Neural progenitor cell (in vitro differentiated cells): ENCODE measurements around the gene RXRG. TPM values are rescaled to one million over a fixed set of nuclear protein-coding genes. Genes with fewer than 3 reads are reported as not detected.

ENCODE experiments used
- DNase-seq: peaks from one replicate; pipeline ENCODE4 v3.0.0-alpha.2; 2016; ENCODE audit warnings: low spot score
- H2AFZ ChIP-seq: fragments of 200-600 bp; sonication (generic); replicated peaks from 2 replicates; pipeline ENCODE4 v1.6.1; 2016; ENCODE audit warnings: antibody characterized with exemption
- H3F3A ChIP-seq: fragments of 200-600 bp; sonication (generic); 2 replicates; pipeline ENCODE4 v1.6.1; 2016; ENCODE audit warnings: antibody characterized with exemption, low read depth
- H3K27ac ChIP-seq: fragments of 200-600 bp; sonication (generic); 2 replicates; pipeline ENCODE4 v1.5.1; 2016; ENCODE audit warnings: mild to moderate bottlenecking
- H3K27me3 ChIP-seq: fragments of 200-600 bp; sonication (generic); 2 replicates; pipeline ENCODE4 v1.6.1; 2016; ENCODE audit warnings: mild to moderate bottlenecking, moderate library complexity
- H3K36me3 ChIP-seq: fragments of 200-600 bp; sonication (generic); 2 replicates; pipeline ENCODE4 v1.5.1; 2016
- H3K4me1 ChIP-seq: fragments of 200-600 bp; sonication (generic); 2 replicates; pipeline ENCODE4 v1.6.1; 2016; ENCODE audit warnings: mixed run types
- H3K4me2 ChIP-seq: fragments of 200-600 bp; sonication (generic); 2 replicates; pipeline ENCODE4 v1.6.1; 2016
- H3K4me3 ChIP-seq: fragments of 200-600 bp; sonication (generic); 2 replicates; pipeline ENCODE4 v1.5.1; 2016
- H3K79me2 ChIP-seq: fragments of 200-600 bp; sonication (generic); 2 replicates; pipeline ENCODE4 v1.6.1; 2016; ENCODE audit warnings: low read depth
- H3K9ac ChIP-seq: fragments of 200-600 bp; sonication (generic); 2 replicates; pipeline ENCODE4 v1.6.1; 2016
- H3K9me3 ChIP-seq: fragments of 200-600 bp; sonication (generic); 2 replicates; pipeline ENCODE4 v1.5.1; 2016; ENCODE audit warnings: low read depth
- H4K20me1 ChIP-seq: fragments of 200-600 bp; sonication (generic); 2 replicates; pipeline ENCODE4 v1.6.1; 2016; ENCODE audit warnings: low read depth
- H3K27ac Mint-ChIP-seq: 3 replicates; pipeline ENCODE4 v1.8.0; 2021; ENCODE audit warnings: mixed read lengths
- H3K27me3 Mint-ChIP-seq: 2 replicates; pipeline ENCODE4 v1.8.0; 2022; ENCODE audit warnings: low read depth, mild to moderate bottlenecking, inconsistent platforms, moderate library complexity, mixed read lengths; ENCODE audit not compliant: insufficient read depth
- H3K36me3 Mint-ChIP-seq: 3 replicates; pipeline ENCODE4 v1.8.0; 2021; ENCODE audit warnings: mixed read lengths
- H3K4me1 Mint-ChIP-seq: 3 replicates; pipeline ENCODE4 v1.8.0; 2021; ENCODE audit warnings: mixed read lengths
- H3K4me3 Mint-ChIP-seq: 3 replicates; pipeline ENCODE4 v1.8.0; 2021; ENCODE audit warnings: mild to moderate bottlenecking, moderate library complexity, mixed read lengths
- H3K9me3 Mint-ChIP-seq: 3 replicates; pipeline ENCODE4 v1.8.0; 2020; ENCODE audit warnings: mixed read lengths
- EZH2 ChIP-seq: fragments of 200-600 bp; sonication (generic); IDR thresholded peaks from 2 replicates; pipeline ENCODE4 v1.6.1; 2017; ENCODE audit warnings: antibody characterized with exemption, mild to moderate bottlenecking, moderate library complexity
- EZH2phosphoT487 ChIP-seq: fragments of 200-600 bp; sonication (generic); IDR thresholded peaks from 2 replicates; pipeline ENCODE4 v1.6.1; 2017; ENCODE audit warnings: antibody characterized with exemption
- total RNA-seq: library from RNA; depleted of rRNA; stranded (reverse); fragments of >200 nt; gene quantifications from 2 replicates; pipeline ENCODE4 v1.2.3, GENCODE V29; 2015; ENCODE audit warnings: low replicate concordance
- TF ChIP-seq, protein P1 (sequence below): fragments of 200-600 bp; sonication (generic); IDR thresholded peaks from 2 replicates; pipeline ENCODE4 v1.5.1; 2017; ENCODE audit warnings: antibody characterized with exemption, mild to moderate bottlenecking

RXRG gene
- total RNA-seq, 1 donor from 2014 or later = not detected

DNA sequence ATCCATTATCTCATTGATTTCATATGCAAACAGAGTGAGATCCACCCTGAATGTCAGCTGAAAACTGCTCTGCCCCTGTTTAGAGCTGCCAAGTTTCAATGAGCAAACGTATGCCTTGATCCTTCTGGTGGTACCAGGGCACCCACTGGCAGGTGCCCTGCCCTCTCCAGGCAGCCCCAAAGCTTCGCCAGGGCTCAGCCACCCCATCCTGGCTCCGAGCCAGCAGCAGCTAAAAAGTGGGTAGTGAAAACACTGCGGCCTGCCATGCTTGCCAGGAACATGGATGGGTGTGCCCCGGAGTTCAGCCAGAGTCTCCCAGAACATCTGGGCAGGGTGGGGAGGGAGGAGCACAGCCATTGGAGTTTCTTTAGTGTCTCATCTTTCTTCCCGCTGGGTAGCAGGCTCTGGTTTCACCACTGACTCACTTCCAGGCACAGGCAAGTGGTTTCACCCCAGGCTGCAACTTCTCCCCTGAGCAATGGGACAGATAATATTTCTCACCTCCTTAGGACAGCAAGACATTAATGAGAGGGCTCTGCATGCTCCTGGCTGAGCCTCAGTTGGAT lies 80.3 kb downstream of the RXRG start:
- Mint-ChIP-seq H3K9me3 (no peaks in the 10 kb centered on the region), H3K27me3 (peaks cover 15% of the 10 kb centered on the region), H3K4me1 (peaks cover 2% of the 10 kb centered on the region), H3K27ac (no peak overlapping the region), H3K4me3 (no peak overlapping the region), H3K36me3 (no peaks in the 10 kb centered on the region)
- Histone ChIP-seq H3K4me2 (no peak overlapping the region), H3F3A (no peaks in the 10 kb centered on the region), H3K27me3 (peaks cover 45% of the 10 kb centered on the region), H3K27ac (no peak overlapping the region), H2AFZ (no peak overlapping the region), H3K36me3 (no peaks in the 10 kb centered on the region), H4K20me1 (no peaks in the 10 kb centered on the region), H3K9ac (no peak overlapping the region), H3K9me3 (no peaks in the 10 kb centered on the region), H3K4me3 (no peak overlapping the region), H3K79me2 (no peaks in the 10 kb centered on the region), H3K4me1 (peaks cover 3% of the 10 kb centered on the region)
- DNase-seq = no peak
- TF ChIP-seq, protein P1, sequence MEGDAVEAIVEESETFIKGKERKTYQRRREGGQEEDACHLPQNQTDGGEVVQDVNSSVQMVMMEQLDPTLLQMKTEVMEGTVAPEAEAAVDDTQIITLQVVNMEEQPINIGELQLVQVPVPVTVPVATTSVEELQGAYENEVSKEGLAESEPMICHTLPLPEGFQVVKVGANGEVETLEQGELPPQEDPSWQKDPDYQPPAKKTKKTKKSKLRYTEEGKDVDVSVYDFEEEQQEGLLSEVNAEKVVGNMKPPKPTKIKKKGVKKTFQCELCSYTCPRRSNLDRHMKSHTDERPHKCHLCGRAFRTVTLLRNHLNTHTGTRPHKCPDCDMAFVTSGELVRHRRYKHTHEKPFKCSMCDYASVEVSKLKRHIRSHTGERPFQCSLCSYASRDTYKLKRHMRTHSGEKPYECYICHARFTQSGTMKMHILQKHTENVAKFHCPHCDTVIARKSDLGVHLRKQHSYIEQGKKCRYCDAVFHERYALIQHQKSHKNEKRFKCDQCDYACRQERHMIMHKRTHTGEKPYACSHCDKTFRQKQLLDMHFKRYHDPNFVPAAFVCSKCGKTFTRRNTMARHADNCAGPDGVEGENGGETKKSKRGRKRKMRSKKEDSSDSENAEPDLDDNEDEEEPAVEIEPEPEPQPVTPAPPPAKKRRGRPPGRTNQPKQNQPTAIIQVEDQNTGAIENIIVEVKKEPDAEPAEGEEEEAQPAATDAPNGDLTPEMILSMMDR = no peak
- no peak for TF ChIP-seq EZH2
- no peak for TF ChIP-seq EZH2phosphoT487

DNA sequence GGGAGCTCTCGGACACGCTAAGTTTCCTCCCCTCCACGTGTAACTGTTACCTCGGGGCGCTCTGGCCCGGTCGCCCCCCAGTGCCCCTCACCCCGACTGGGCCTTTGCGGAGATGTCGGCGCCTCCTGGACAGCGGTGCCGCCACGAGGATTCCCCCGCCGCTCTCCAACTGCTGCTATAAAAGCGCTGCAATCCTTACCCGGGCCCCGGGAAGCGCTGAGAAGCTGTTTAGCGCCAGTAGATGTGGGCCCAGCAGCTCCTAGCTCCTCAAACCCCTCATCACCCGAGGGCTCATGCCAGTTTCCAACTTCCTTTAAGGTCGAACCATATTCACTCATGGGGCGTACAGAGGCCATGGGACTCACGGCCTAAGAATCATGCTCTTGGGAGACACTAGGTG lies 88.0 kb downstream of the RXRG start:
- H3K36me3 Mint-ChIP-seq = peaks cover 2% of the 10 kb centered on the region
- peaks cover 34% of the 10 kb centered on the region for H3K4me1 Mint-ChIP-seq
- H4K20me1 ChIP-seq = no peaks in the 10 kb centered on the region
- peak; percentile 69 for DNase-seq
- peaks cover 46% of the 10 kb centered on the region for H3F3A ChIP-seq
- H3K9me3 ChIP-seq = no peaks in the 10 kb centered on the region
- peak; percentile 50 for TF ChIP-seq EZH2phosphoT487
- TF ChIP-seq, protein P1 = no peak
- no peak for TF ChIP-seq EZH2
- H2AFZ ChIP-seq = peak overlapping the region; percentile 90
- no peak overlapping the region for H3K27ac ChIP-seq
- no peak overlapping the region for H3K9ac ChIP-seq
- no peaks in the 10 kb centered on the region for H3K36me3 ChIP-seq
- H3K27ac Mint-ChIP-seq = no peak overlapping the region
- H3K27me3 Mint-ChIP-seq = peaks cover 61% of the 10 kb centered on the region
- peak overlapping the region; percentile 97 for H3K4me2 ChIP-seq
- peak overlapping the region; percentile 65 for H3K4me3 ChIP-seq
- peaks cover 100% of the 10 kb centered on the region for H3K27me3 ChIP-seq
- no peaks in the 10 kb centered on the region for H3K9me3 Mint-ChIP-seq
- H3K79me2 ChIP-seq = no peaks in the 10 kb centered on the region
- H3K4me1 ChIP-seq = peaks cover 53% of the 10 kb centered on the region
- H3K4me3 Mint-ChIP-seq = peak overlapping the region; percentile 81

GRCh38 chr1:165355977-165356811 lies 88.7 kb downstream of the RXRG start, which contains the start of gene LMX1A:
Gene LMX1A, minus strand, starts transcription at chr1:165356715. Its CDS starts 1,156 bp downstream, at chr1:165355559.
- Histone ChIP-seq H3K9me3 (no peaks in the 10 kb centered on the region), H3K36me3 (no peaks in the 10 kb centered on the region), H3K9ac (no peak within 1 kb of the TSS), H3K4me2 (peak within 1 kb of the TSS; percentile 97), H3K27ac (no peak within 1 kb of the TSS), H3K4me1 (peaks cover 60% of the 10 kb centered on the region), H2AFZ (peak within 1 kb of the TSS; percentile 90), H3K27me3 (peaks cover 100% of the 10 kb centered on the region), H3K4me3 (peak within 1 kb of the TSS; percentile 65), H3K79me2 (no peaks in the 10 kb centered on the region), H3F3A (peaks cover 53% of the 10 kb centered on the region), H4K20me1 (no peaks in the 10 kb centered on the region)
- Mint-ChIP-seq H3K36me3 (peaks cover 4% of the 10 kb centered on the region), H3K4me3 (peak within 1 kb of the TSS; percentile 89), H3K27ac (no peak within 1 kb of the TSS), H3K27me3 (peaks cover 67% of the 10 kb centered on the region), H3K9me3 (no peaks in the 10 kb centered on the region), H3K4me1 (peaks cover 40% of the 10 kb centered on the region)
- TF ChIP-seq EZH2phosphoT487 (peak; percentile 64), EZH2 (peak; percentile 86)
- TF ChIP-seq, protein P1 = no peak
- DNase-seq = peak; percentile 68
